B cell (primary cell): ENCODE results near the gene HBB. TPM values are rescaled to one million over a fixed set of nuclear protein-coding genes. Genes with fewer than 3 reads are reported as not detected.

Experiments used
- ATAC-seq: fragments of 200-7000 bp; cut with Tn5 transposase; one replicate; pipeline ENCODE4 v1.10.0; 2021; ENCODE audit warnings: low read depth, mild to moderate bottlenecking, moderate number of reproducible peaks, moderate library complexity
- CTCF ChIA-PET: fragments of 350-600 bp; sonication (Branson Sonifier 250); formaldehyde crosslinking; loops from one replicate; lab custom pipeline; 2021; ENCODE audit warnings: antibody characterized with exemption, inconsistent platforms; lab: Charles Lee
- POLR2A ChIA-PET: fragments of 350-600 bp; sonication (Branson Sonifier 250); formaldehyde crosslinking; loops from one replicate; lab custom pipeline; 2021; ENCODE audit warnings: antibody characterized with exemption; lab: Charles Lee
- DNase-seq: peaks from one replicate; pipeline ENCODE4 v3.0.0; 2013
- H2AFZ ChIP-seq: 2 replicates; pipeline ENCODE4 v1.6.1; 2012; ENCODE audit warnings: mild to moderate bottlenecking, low read depth, low read length; ENCODE audit not compliant: insufficient read depth, poor library complexity, severe bottlenecking
- H3K27ac ChIP-seq, 2 donors: 1 replicate in 1 of 2; 2 replicates in 1 of 2; pipeline ENCODE4 v1.5.1; 2012 to 2013; ENCODE audit warnings: low read length in 2 of 2, mild to moderate bottlenecking in 2 of 2, moderate library complexity in 1 of 2
- H3K27me3 ChIP-seq, 4 experiments: fragments of 200-600 bp in 1 of 4; sonication (generic) in 1 of 4; replicated peaks in 1 of 4; 1 replicate in 2 of 4; 2 replicates in 2 of 4; pipeline versions ENCODE4 v1.6.1 to v1.7.0; 2013 to 2016; ENCODE audit warnings: low read length in 3 of 4, mild to moderate bottlenecking in 2 of 4, mixed read lengths in 1 of 4, moderate library complexity in 1 of 4; ENCODE audit not compliant: insufficient read depth in 4 of 4, control insufficient read depth in 3 of 4; ENCODE audit errors: control extremely low read depth in 1 of 4
- H3K36me3 ChIP-seq, 2 experiments: replicated peaks in 1 of 2; 1 replicate in 1 of 2; 2 replicates in 1 of 2; pipeline versions ENCODE4 v1.6.1 to v1.7.1; 2013; ENCODE audit warnings: low read length in 1 of 2; ENCODE audit not compliant: insufficient read depth in 2 of 2, control insufficient read depth in 1 of 2; ENCODE audit errors: control extremely low read depth in 1 of 2, extremely low read depth in 1 of 2
- H3K4me1 ChIP-seq, 2 donors: fragments of 200-600 bp in 1 of 2; sonication (generic) in 1 of 2; 1 replicate in 1 of 2; 2 replicates in 1 of 2; pipeline versions ENCODE4 v1.5.1 to v1.6.1; 2013 to 2017; ENCODE audit warnings: low read length in 2 of 2; ENCODE audit not compliant: control insufficient read depth in 2 of 2, insufficient read depth in 2 of 2
- H3K4me2 ChIP-seq: replicated peaks from 2 replicates; pipeline ENCODE3; 2012; ENCODE audit warnings: mild to moderate bottlenecking, low read depth, low read length; ENCODE audit not compliant: poor library complexity, severe bottlenecking
- H3K4me3 ChIP-seq, 5 experiments: fragments of 200-600 bp in 1 of 5; sonication (generic) in 1 of 5; 1 replicate in 3 of 5; 2 replicates in 2 of 5; pipeline versions ENCODE4 v1.5.1 to v1.7.0; 2011 to 2016; ENCODE audit warnings: low read length in 4 of 5, mild to moderate bottlenecking in 4 of 5, low read depth in 2 of 5, control low read depth in 1 of 5, moderate library complexity in 1 of 5; ENCODE audit not compliant: insufficient read depth in 1 of 5; ENCODE audit errors: control extremely low read depth in 1 of 5, extremely low read depth in 1 of 5
- H3K79me2 ChIP-seq: fragments of 200-600 bp; sonication (generic); one replicate; pipeline ENCODE4 v1.6.0; 2016; ENCODE audit warnings: low read length; ENCODE audit not compliant: control insufficient read depth, insufficient read depth
- H3K9ac ChIP-seq: fragments of 200-600 bp; sonication (generic); 2 replicates; pipeline ENCODE4 v1.6.1; 2017; ENCODE audit warnings: mild to moderate bottlenecking, low read length, moderate library complexity
- H3K9me3 ChIP-seq, 3 donors: one replicate each; pipeline versions ENCODE4 v1.6.1 to v1.7.1; 2013; ENCODE audit warnings: low read length in 2 of 3; ENCODE audit not compliant: control insufficient read depth in 2 of 3, insufficient read depth in 1 of 3; ENCODE audit errors: control extremely low read depth in 1 of 3
- H4K20me1 ChIP-seq: 2 replicates; pipeline ENCODE4 v1.6.0; 2012; ENCODE audit warnings: mild to moderate bottlenecking, low read length; ENCODE audit not compliant: insufficient read depth, control insufficient read depth, poor library complexity, severe bottlenecking
- H3K27ac Mint-ChIP-seq: one replicate; pipeline ENCODE4 v1.8.0; 2021; ENCODE audit warnings: mixed read lengths
- H3K27me3 Mint-ChIP-seq: one replicate; pipeline ENCODE4 v1.8.0; 2021; ENCODE audit warnings: mixed read lengths
- H3K4me1 Mint-ChIP-seq: one replicate; pipeline ENCODE4 v1.8.0; 2021; ENCODE audit warnings: mixed read lengths
- H3K4me3 Mint-ChIP-seq: one replicate; pipeline ENCODE4 v1.8.0; 2021; ENCODE audit warnings: mixed read lengths
- H3K9me3 Mint-ChIP-seq: one replicate; pipeline ENCODE4 v1.8.0; 2022; ENCODE audit warnings: mixed read lengths; ENCODE audit not compliant: insufficient read depth
- CTCF ChIP-seq: fragments of 200-600 bp; IDR thresholded peaks from one replicate; pipeline ENCODE4 v1.8.0; 2022; ENCODE audit warnings: antibody characterized with exemption, mild to moderate bottlenecking
- EZH2 ChIP-seq: IDR thresholded peaks from 2 replicates; pipeline ENCODE4 v1.6.1; 2012; ENCODE audit warnings: borderline replicate concordance, low read depth, mild to moderate bottlenecking, moderate library complexity, low read length; ENCODE audit not compliant: insufficient read depth, poor library complexity, severe bottlenecking
- WGBS: methylation state at CpG from one replicate; pipeline ENCODE4 v1.1.5; 2013; ENCODE audit warnings: missing lambda C conversion rate; ENCODE audit not compliant: insufficient coverage; 5-methylcytosine and 5-hydroxymethylcytosine counted together
- intact Hi-C: fragments of 100-400 bp; cut with micrococcal nuclease; formaldehyde crosslinking; loops from one replicate; pipeline ENCODE4 v1.10.0; 2022
- polyA plus RNA-seq: library from polyadenylated mRNA; depleted of rRNA; stranded (reverse); fragments of >200 nt; gene quantifications from 2 replicates; pipeline ENCODE4 v1.2.3, GENCODE V29; 2012
- total RNA-seq, 2 donors: library from RNA; stranded (reverse); fragments of 120-200 nt in 1 of 2; gene quantifications; 1 replicate in 1 of 2; 2 replicates in 1 of 2; pipeline versions ENCODE4 v1.2.3 to v1.2.4, GENCODE V29; 2013 to 2022

The HBB gene
- total and polyA plus RNA-seq, 2 donors (not counting 1 experiment from before 2014, with no cell fraction given) = 69.7 to 385 TPM

DNA sequence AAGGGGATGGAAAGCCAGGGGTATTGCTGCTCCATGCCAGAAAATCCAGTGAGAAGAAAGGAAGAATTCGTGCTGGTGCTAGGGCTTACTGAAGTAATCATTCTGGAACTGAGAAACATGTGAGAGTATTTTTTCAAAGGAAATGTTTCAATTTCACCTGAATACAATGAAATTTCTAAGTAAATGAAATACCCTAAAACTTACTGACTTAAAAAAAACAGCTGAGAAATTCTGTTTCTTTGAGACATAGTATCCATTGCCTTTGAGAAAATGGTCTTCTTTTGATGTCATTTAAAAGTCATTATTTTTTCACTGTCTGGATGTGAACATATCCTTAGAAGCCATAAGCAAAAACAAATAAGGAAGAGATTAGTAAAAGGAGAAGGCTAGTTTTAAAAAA is 26.3 kb downstream of the HBB start, which contains the start of gene OR51V1:
Gene OR51V1, minus strand, starts transcription at position 101 of the 400 bp plus-strand sequence. Its CDS starts 0 bp downstream, at position 101.
- no peak within 1 kb of the TSS for H3K4me2 ChIP-seq
- no peaks in the 10 kb centered on the region for H3K4me1 ChIP-seq
- H3K4me3 Mint-ChIP-seq = no peak within 1 kb of the TSS
- 100% methylated on average over 1 of the region's 1 CpG for WGBS
- no peak within 1 kb of the TSS for H3K4me3 ChIP-seq
- DNase-seq (no peak), ATAC-seq (no peak)
- H3K9me3 ChIP-seq = no peaks in the 10 kb centered on the region
- H3K9ac ChIP-seq = no peak within 1 kb of the TSS
- H3K4me1 Mint-ChIP-seq = no peaks in the 10 kb centered on the region
- H4K20me1 ChIP-seq = no peaks in the 10 kb centered on the region
- intact Hi-C loops = no loop called here
- ChIA-PET CTCF (no interaction called here), POLR2A (no interaction called here)
- no peaks in the 10 kb centered on the region for H3K79me2 ChIP-seq
- no peak for TF ChIP-seq EZH2
- no peak for TF ChIP-seq CTCF
- H3K36me3 ChIP-seq = no peaks in the 10 kb centered on the region
- H3K27ac Mint-ChIP-seq = no peak within 1 kb of the TSS
- no peak within 1 kb of the TSS for H2AFZ ChIP-seq
- no peaks in the 10 kb centered on the region for H3K27me3 Mint-ChIP-seq
- no peaks in the 10 kb centered on the region for H3K9me3 Mint-ChIP-seq
- no peak within 1 kb of the TSS for H3K27ac ChIP-seq
- H3K27me3 ChIP-seq = no peaks in the 10 kb centered on the region

- intact Hi-C loops = no loop called here
- TF ChIP-seq CTCF (no peak), EZH2 (no peak)
- Mint-ChIP-seq H3K27ac (no peak overlapping the region), H3K27me3 (no peaks in the 10 kb centered on the region), H3K9me3 (no peaks in the 10 kb centered on the region), H3K4me1 (no peaks in the 10 kb centered on the region), H3K4me3 (no peak overlapping the region)
- ATAC-seq (no peak), DNase-seq (no peak)
- POLR2A ChIA-PET = no interaction called here
- Histone ChIP-seq H3K9ac (no peak overlapping the region), H3K9me3 (peaks cover 0 to 5% (median 0%) of the 10 kb centered on the region in 3 donors), H2AFZ (no peak overlapping the region), H4K20me1 (no peaks in the 10 kb centered on the region), H3K4me3 (no peak overlapping the region), H3K27me3 (no peaks in the 10 kb centered on the region), H3K36me3 (no peaks in the 10 kb centered on the region), H3K4me2 (no peak overlapping the region), H3K79me2 (no peaks in the 10 kb centered on the region), H3K27ac (no peak overlapping the region), H3K4me1 (no peaks in the 10 kb centered on the region)
- CTCF ChIA-PET = no interaction called here
Measured at GRCh38 chr11:5198285-5198684, 28.6 kb downstream of the HBB start.
